ENCODE data around the gene TMEM79.
A peak's percentile ranks its signal among the peaks of the same experiment; 100 is the strongest.
"Not testable (repeated sequence)": the region's sequence is repeated elsewhere in the genome, so short reads cannot be mapped to it uniquely, and the experiment has no call there.

The TMEM79 gene

DNA sequence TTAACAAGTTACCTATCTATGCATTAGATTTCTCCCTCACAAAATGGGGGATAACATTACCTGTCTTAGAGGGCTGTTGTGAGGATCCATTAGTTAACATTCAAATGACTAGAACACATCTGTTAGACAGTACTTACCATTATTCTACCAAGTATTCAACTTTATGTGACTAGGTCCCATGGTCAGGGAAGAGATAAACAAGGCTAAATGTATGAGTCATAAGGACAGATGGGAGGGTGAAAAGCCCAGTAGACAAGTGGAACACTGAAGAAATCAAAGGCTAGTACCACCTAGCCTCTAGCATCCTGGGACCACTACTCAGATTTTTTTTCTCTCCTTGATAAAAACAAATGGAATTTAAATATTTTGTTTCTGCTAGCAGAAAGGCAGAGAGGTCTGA lies 24.0 kb downstream of the TMEM79 start:
- peak; percentile 32 for DNase-seq (ENCODE audit: low spot score)

GRCh38 chr1:156310962-156311361 lies 26.8 kb downstream of the TMEM79 start:
- no peak for DNase-seq (ENCODE audit: low spot score)

GRCh38 chr1:156316909-156317308 lies 32.8 kb downstream of the TMEM79 start:
- no peak for DNase-seq (ENCODE audit: low spot score)

DNA sequence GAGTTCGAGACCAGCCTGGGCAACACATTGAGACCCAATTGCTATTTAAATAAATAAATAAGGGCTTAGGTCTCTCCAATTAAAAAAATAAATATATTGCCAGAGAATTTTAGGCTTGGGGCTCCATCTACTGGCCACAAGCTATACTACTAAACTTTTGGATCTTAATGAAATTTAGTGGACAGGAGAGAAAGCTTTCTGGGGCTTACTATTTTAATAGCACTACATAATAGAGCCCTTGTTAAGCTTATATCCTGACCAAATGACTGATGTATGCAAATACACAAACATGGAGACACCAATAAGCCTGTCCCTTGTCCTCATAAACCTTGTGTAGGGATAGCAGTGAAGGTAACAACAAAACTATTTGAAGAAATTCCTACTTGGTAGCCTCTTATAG lies 35.5 kb downstream of the TMEM79 start:
- DNase-seq (ENCODE audit: low spot score): peak; percentile 71

DNA sequence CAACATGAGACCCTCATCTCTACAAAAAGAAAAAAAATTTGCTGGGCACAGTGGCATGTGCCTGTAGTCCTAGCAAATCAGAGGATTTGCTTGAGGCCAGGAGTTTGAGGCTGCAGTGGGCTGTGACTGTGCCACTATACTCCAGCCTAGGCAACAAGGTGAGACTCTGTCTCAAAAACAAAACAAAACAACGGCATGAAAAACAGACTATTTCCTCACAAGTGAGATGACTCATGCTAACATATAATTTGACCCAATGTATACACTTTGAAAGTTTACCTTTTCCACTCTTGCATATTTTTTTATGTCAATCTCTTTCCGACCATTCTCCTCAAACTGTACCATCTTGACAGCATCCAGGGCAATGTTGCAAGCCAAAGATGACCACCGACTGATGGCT lies 36.4 kb downstream of the TMEM79 start:
- no peak for DNase-seq (ENCODE audit: low spot score)

DNA sequence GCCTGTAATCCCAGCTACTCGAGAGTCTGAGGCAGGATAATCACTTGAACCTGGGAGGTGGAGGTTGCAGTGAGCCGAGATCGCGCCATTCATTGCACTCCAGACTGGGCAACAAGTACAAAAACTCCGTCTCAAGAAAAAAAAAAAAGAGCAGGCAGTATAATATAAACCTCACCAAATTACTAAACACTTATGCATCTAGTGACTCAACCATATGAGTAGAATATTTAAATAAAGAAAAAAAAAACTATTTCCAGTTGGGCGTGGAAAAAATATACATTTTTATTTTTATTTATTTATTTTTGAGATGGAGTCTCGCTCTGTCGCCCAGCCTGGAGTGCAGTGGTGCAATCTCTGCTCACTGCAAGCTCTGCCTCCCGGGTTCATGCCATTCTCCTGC lies 39.1 kb downstream of the TMEM79 start:
- DNase-seq (ENCODE audit: low spot score): not testable (repeated sequence)

DNA sequence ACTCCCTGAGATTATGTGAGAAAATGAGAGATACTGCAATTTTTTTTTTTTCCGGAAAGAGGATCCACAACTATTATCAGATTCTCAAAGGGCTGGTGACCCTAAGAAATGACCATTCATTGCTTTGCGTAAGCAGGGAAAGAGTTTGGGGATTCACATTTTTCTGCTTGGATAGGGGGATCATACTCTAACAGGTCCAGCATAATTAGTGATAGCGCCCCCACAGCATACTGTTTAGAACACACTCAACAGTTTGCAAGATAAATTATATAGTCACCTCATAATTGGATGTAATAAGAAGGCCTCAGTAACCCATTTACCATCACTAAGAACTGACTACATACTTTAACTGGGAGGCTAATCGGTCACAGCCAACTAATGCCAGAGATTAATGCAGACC lies 52.1 kb downstream of the TMEM79 start:
- DNase-seq (ENCODE audit: low spot score): peak; percentile 23

GRCh38 chr1:156337052-156337887 lies 53.1 kb downstream of the TMEM79 start:
- peak; percentile 31 for DNase-seq (ENCODE audit: low spot score)

DNA sequence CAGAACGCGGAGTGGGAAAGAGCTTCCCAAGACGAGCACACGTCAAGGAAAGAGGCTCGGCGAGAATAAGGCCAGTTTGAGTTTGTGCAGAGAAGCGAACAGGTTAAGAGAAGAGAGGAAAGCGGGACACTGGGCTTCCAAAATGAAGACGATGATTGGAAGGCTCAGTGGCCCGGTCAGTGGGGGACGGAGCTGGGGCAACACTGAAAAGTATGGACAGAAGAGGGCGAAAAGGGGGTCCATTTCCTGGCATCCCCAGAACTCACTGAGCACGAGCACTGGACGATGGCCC lies 53.7 kb downstream of the TMEM79 start:
- no peak for DNase-seq (ENCODE audit: low spot score)

DNA sequence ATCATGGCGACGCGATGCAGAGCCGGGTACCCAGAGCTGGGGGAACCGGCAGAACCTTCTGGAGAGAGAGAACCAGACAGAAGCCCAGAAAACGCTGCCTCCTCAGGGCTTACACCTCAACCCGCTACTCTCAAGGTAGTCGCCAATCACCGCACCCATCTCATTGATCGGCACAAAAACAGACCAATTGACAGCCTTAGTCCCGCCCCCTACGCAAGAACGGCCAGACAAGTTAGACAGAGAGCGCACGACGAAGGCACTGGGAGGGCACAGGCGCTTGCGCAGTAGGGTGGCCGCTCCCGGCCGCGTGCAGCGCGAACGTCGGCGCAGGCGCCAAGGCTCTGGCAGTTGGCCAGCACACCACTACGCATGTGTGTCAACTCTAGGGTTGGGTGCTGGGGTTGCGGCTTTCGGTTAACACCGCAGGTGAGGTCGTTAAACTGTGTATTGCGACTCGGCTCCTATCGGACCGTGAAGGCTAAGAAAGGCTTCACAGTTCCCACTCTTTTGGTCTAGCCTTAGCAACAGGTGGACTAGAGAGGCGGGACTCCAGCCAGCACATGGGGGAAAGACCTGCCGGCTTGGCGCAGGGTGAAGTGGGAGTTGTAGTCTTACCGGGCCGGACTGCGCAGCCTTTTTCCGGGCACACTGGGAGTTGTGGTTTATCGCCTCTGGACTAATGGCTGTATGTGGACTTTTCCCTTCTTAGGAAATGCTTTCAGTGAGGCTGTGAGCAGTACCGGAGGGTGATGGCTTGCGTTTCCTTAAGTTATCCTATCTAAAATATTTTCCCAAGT lies 54.3 kb downstream of the TMEM79 start, which contains the start of the genes CCT3 and TSACC:
Gene CCT3 (minus strand): TSS at position 113 of the 797 bp plus-strand sequence. CDS start 108 bp downstream, at position 5.
Gene TSACC (plus strand): TSS at position 347 of the 797 bp plus-strand sequence. CDS start 1,232 bp downstream, outside the sequence.
- DNase-seq (ENCODE audit: low spot score): peak; percentile 100
